ENCODE results near the gene MRPL12. TPM values are rescaled to one million over a fixed set of nuclear protein-coding genes. Genes with fewer than 3 reads are reported as not detected.

The MRPL12 gene
- total and polyA plus RNA-seq, 3 experiments from 2014 or later: 53.6 to 255 (median 246) TPM

DNA sequence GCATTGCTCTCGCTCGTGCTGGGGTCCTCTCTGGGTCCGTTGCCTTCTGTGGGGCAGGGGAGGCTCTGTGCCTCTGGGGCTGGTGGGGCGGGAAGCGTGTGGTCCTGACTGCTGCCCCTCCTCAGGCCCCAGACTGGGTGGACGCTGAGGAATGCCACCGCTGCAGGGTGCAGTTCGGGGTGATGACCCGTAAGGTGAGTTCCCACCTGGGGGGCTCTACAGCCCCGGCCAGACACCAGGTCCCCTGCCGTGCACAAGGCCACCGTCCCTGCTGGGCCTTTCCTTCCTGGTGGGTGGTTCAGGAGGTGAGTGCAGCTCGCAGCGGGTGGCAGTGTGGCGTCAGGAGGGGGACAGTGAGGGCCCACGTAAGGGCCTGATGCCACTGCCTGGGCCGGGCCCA is 12.6 kb upstream of the MRPL12 start:
- H3K4me3 ChIP-seq (ENCODE audit: low read length): no peak overlapping the region
- H3K4me1 Mint-ChIP-seq: peaks cover 3 to 20% (median 8%) of the 10 kb centered on the region in 3 donors
- peaks cover 0 to 87% (median 10%) of the 10 kb centered on the region in 3 donors for H3K36me3 Mint-ChIP-seq
- no peaks in the 10 kb centered on the region for H3K9me3 ChIP-seq (ENCODE audit: low read length)
- no peak overlapping the region for H3K4me3 Mint-ChIP-seq
- H3K4me1 ChIP-seq (ENCODE audit: insufficient read depth, low read length): peaks cover 6% of the 10 kb centered on the region
- no peak for DNase-seq
- H3K36me3 ChIP-seq (ENCODE audit: insufficient read depth, low read length): peaks cover 41% of the 10 kb centered on the region
- no peaks in the 10 kb centered on the region for H3K27me3 ChIP-seq (ENCODE audit: insufficient read depth, low read length, poor library complexity, severe bottlenecking)
- H3K9me3 Mint-ChIP-seq: no peaks in the 10 kb centered on the region
- POLR2A ChIA-PET: no interaction called here
- H3K27me3 Mint-ChIP-seq: no peaks in the 10 kb centered on the region
- CTCF ChIA-PET: no interaction called here
- H3K27ac Mint-ChIP-seq: no peak overlapping the region
- H3K27ac ChIP-seq (ENCODE audit: low read depth, low read length): no peak overlapping the region

DNA sequence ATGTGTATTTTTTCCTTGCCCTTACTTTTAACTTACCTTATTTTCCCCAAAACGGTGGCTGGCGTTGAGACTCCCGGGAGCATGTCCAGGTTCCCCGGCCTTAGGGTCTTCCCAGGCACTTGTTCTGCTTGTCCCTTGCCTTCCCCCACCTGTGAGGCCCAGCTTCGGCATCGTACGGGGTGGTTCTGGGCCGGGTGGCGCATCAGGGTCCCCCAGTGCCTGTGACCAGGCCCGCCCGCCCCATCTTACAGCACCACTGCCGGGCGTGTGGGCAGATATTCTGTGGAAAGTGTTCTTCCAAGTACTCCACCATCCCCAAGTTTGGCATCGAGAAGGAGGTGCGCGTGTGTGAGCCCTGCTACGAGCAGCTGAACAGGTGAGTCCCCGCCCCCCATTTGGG is 12.0 kb upstream of the MRPL12 start:
- Mint-ChIP-seq H3K36me3 (peaks cover 0 to 86% (median 8%) of the 10 kb centered on the region in 3 donors), H3K4me3 (no peak overlapping the region), H3K4me1 (peaks cover 0 to 13% (median 6%) of the 10 kb centered on the region in 3 donors), H3K9me3 (no peaks in the 10 kb centered on the region), H3K27me3 (no peaks in the 10 kb centered on the region), H3K27ac (no peak overlapping the region)
- Histone ChIP-seq H3K27ac (ENCODE audit: low read depth, low read length) (no peak overlapping the region), H3K4me3 (ENCODE audit: low read length) (no peak overlapping the region), H3K27me3 (ENCODE audit: insufficient read depth, low read length, poor library complexity, severe bottlenecking) (no peaks in the 10 kb centered on the region), H3K9me3 (ENCODE audit: low read length) (no peaks in the 10 kb centered on the region), H3K36me3 (ENCODE audit: insufficient read depth, low read length) (peaks cover 41% of the 10 kb centered on the region), H3K4me1 (ENCODE audit: insufficient read depth, low read length) (no peaks in the 10 kb centered on the region)
- ChIA-PET POLR2A (no interaction called here), CTCF (no interaction called here)
- no peak for DNase-seq

DNA sequence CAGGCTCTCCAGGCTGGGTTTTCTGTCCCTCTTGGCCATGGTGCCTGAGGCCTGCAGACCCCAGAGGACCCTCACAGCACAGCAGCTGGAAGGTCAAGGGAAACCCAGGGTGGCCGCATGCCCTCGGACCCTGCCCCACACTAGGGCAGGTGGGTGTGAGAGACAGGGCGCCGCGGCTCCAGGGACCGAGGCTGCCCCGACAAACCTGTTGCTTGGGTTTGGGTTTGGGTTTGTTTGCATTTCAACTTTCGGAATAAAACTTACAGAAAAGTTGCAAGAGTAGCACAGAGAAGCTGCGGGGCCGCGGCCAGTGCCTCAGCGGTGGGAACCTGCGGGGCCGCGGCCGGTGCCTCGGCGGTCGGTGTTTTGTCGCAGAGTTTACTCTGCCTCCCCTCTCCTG is 11.6 kb upstream of the MRPL12 start:
- Mint-ChIP-seq H3K9me3 (no peaks in the 10 kb centered on the region), H3K27ac (peak overlapping the region in 1 of 8 donors; percentile 33), H3K36me3 (peaks cover 0 to 87% (median 6%) of the 10 kb centered on the region in 3 donors), H3K4me1 (peaks cover 0 to 11% (median 3%) of the 10 kb centered on the region in 3 donors), H3K4me3 (peak overlapping the region in 1 of 7 donors; percentile 30), H3K27me3 (no peaks in the 10 kb centered on the region)
- no peak overlapping the region for H3K4me3 ChIP-seq (ENCODE audit: low read length)
- no peaks in the 10 kb centered on the region for H3K27me3 ChIP-seq (ENCODE audit: insufficient read depth, low read length, poor library complexity, severe bottlenecking)
- no peaks in the 10 kb centered on the region for H3K9me3 ChIP-seq (ENCODE audit: low read length)
- no peak overlapping the region for H3K27ac ChIP-seq (ENCODE audit: low read depth, low read length)
- peaks cover 37% of the 10 kb centered on the region for H3K36me3 ChIP-seq (ENCODE audit: insufficient read depth, low read length)
- no peak for DNase-seq
- POLR2A ChIA-PET: no interaction called here
- CTCF ChIA-PET: no interaction called here
- no peaks in the 10 kb centered on the region for H3K4me1 ChIP-seq (ENCODE audit: insufficient read depth, low read length)

DNA sequence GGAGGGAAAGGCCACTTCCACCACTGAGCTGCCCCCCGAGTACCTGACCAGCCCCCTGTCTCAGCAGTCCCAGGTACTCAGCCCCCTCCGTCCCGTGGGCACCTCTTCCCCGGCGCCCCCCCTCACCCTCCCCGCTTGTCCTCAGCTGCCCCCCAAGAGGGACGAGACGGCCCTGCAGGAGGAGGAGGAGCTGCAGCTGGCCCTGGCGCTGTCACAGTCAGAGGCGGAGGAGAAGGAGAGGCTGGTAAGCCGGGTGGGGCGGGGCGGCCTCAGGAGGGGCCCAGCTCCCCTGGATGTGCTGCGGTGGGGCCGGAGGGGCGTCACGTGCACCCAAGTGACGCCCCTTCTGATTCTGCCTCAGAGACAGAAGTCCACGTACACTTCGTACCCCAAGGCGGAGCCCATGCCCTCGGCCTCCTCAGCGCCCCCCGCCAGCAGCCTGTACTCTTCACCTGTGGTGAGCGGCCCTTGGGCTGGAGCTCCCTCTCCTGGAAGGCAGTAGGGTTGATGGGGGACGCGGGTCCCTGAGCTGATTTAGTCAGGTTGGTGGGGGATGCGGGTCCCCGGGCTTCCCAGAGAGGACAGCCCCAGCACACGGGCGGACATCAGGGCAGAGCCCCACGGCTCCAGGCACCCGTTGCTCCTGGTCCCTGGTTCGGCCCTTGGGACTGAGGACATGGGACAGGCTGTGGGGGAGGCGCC is 9.5 kb upstream of the MRPL12 start:
- CTCF ChIA-PET: interaction anchor here (0.9 to 1.6 kb wide), 2 partner anchors 10 to 1084 kb away, joined by 3 to 4 read pairs; partner anchors contain the start of genes ARL16 and HGS
- no peak overlapping the region for H3K27ac ChIP-seq (ENCODE audit: low read depth, low read length)
- H3K4me3 ChIP-seq (ENCODE audit: low read length): no peak overlapping the region
- Mint-ChIP-seq H3K27me3 (no peaks in the 10 kb centered on the region), H3K4me1 (peaks cover 0 to 8% (median 4%) of the 10 kb centered on the region in 3 donors), H3K4me3 (no peak overlapping the region), H3K27ac (no peak overlapping the region), H3K36me3 (peaks cover 0 to 92% (median 5%) of the 10 kb centered on the region in 3 donors), H3K9me3 (no peaks in the 10 kb centered on the region)
- POLR2A ChIA-PET: no interaction called here
- peaks cover 33% of the 10 kb centered on the region for H3K36me3 ChIP-seq (ENCODE audit: insufficient read depth, low read length)
- no peaks in the 10 kb centered on the region for H3K9me3 ChIP-seq (ENCODE audit: low read length)
- H3K27me3 ChIP-seq (ENCODE audit: insufficient read depth, low read length, poor library complexity, severe bottlenecking): no peaks in the 10 kb centered on the region
- no peaks in the 10 kb centered on the region for H3K4me1 ChIP-seq (ENCODE audit: insufficient read depth, low read length)
- DNase-seq: no peak

DNA sequence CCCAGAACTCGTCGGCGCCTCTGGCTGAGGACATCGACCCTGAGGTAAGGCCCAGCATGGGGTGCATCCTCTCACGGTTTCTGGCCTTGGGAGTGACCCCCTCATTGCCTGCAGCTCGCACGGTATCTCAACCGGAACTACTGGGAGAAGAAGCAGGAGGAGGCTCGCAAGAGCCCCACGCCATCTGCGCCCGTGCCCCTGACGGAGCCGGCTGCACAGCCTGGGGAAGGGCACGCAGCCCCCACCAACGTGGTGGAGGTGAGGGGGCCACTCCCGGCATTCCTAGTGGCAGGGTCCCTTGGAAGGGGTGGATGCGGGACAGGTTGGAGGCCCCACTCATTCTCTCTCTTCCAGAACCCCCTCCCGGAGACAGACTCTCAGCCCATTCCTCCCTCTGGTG is 8.4 kb upstream of the MRPL12 start:
- H3K36me3 ChIP-seq (ENCODE audit: insufficient read depth, low read length): peaks cover 31% of the 10 kb centered on the region
- no peak overlapping the region for H3K4me3 Mint-ChIP-seq
- H3K36me3 Mint-ChIP-seq: peaks cover 0 to 86% (median 0%) of the 10 kb centered on the region in 3 donors
- no peaks in the 10 kb centered on the region for H3K4me1 ChIP-seq (ENCODE audit: insufficient read depth, low read length)
- no peaks in the 10 kb centered on the region for H3K27me3 ChIP-seq (ENCODE audit: insufficient read depth, low read length, poor library complexity, severe bottlenecking)
- H3K27ac ChIP-seq (ENCODE audit: low read depth, low read length): no peak overlapping the region
- ChIA-PET POLR2A (no interaction called here), CTCF (no interaction called here)
- no peak overlapping the region for H3K4me3 ChIP-seq (ENCODE audit: low read length)
- peaks cover 0 to 3% (median 3%) of the 10 kb centered on the region in 3 donors for H3K4me1 Mint-ChIP-seq
- no peaks in the 10 kb centered on the region for H3K9me3 ChIP-seq (ENCODE audit: low read length)
- no peaks in the 10 kb centered on the region for H3K27me3 Mint-ChIP-seq
- no peak for DNase-seq
- H3K9me3 Mint-ChIP-seq: no peaks in the 10 kb centered on the region
- no peak overlapping the region for H3K27ac Mint-ChIP-seq

DNA sequence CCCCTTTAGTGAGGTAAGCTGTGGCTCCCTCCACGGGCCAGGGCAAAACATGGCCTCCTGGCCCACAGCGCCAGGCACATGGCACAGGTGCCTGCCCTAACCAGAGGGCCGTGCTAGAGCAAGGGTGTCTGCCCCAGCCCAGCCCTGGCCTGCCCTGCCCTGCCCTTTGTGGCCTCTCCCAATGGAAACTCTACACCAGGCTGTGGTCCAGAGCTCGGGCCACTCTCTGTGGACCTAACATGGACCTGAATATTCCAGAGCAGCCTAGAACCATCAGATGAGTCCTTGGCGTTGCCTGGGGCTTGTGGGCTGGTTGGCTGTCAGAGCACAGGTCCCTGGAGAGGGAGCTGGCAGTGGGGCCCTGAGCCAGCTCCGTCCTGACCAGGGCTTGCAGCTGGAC is 8.0 kb upstream of the MRPL12 start:
- CTCF ChIA-PET: no interaction called here
- Mint-ChIP-seq H3K27ac (no peak overlapping the region), H3K9me3 (no peaks in the 10 kb centered on the region), H3K4me3 (no peak overlapping the region), H3K27me3 (no peaks in the 10 kb centered on the region), H3K4me1 (peaks cover 0 to 3% (median 3%) of the 10 kb centered on the region in 3 donors), H3K36me3 (peaks cover 0 to 82% (median 0%) of the 10 kb centered on the region in 3 donors)
- peaks cover 31% of the 10 kb centered on the region for H3K36me3 ChIP-seq (ENCODE audit: insufficient read depth, low read length)
- no peak for DNase-seq
- POLR2A ChIA-PET: interaction anchor here (1.3 kb wide), 1 partner anchor 12 kb away, joined by 4 read pairs; the partner anchor contains the start of gene ARL16
- H3K4me1 ChIP-seq (ENCODE audit: insufficient read depth, low read length): no peaks in the 10 kb centered on the region
- H3K4me3 ChIP-seq (ENCODE audit: low read length): no peak overlapping the region
- H3K27ac ChIP-seq (ENCODE audit: low read depth, low read length): no peak overlapping the region
- no peaks in the 10 kb centered on the region for H3K27me3 ChIP-seq (ENCODE audit: insufficient read depth, low read length, poor library complexity, severe bottlenecking)
- H3K9me3 ChIP-seq (ENCODE audit: low read length): no peaks in the 10 kb centered on the region

DNA sequence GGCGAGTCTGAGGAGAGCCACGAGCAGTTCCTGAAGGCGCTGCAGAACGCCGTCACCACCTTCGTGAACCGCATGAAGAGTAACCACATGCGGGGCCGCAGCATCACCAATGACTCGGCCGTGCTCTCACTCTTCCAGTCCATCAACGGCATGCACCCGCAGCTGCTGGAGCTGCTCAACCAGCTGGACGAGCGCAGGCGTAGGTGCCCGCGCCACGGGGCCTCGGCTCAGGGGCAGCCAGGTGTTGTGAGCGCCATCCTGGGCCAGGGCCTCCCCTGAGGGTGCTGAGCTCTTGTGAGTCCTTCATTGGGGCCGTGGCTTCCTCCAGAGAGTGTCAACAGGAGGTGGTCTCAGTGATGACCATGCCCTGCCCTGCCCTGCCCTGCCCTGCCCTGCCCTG is 7.4 kb upstream of the MRPL12 start:
- CTCF ChIA-PET: no interaction called here
- no peak for DNase-seq
- Histone ChIP-seq H3K27ac (ENCODE audit: low read depth, low read length) (no peak overlapping the region), H3K4me3 (ENCODE audit: low read length) (no peak overlapping the region), H3K27me3 (ENCODE audit: insufficient read depth, low read length, poor library complexity, severe bottlenecking) (no peaks in the 10 kb centered on the region), H3K4me1 (ENCODE audit: insufficient read depth, low read length) (peaks cover 2% of the 10 kb centered on the region), H3K36me3 (ENCODE audit: insufficient read depth, low read length) (peaks cover 31% of the 10 kb centered on the region), H3K9me3 (ENCODE audit: low read length) (no peaks in the 10 kb centered on the region)
- H3K9me3 Mint-ChIP-seq: no peaks in the 10 kb centered on the region
- peaks cover 0 to 80% (median 0%) of the 10 kb centered on the region in 3 donors for H3K36me3 Mint-ChIP-seq
- no peak overlapping the region for H3K4me3 Mint-ChIP-seq
- peaks cover 0 to 5% (median 4%) of the 10 kb centered on the region in 3 donors for H3K4me1 Mint-ChIP-seq
- no peaks in the 10 kb centered on the region for H3K27me3 Mint-ChIP-seq
- POLR2A ChIA-PET: interaction anchor here (1.3 kb wide), 1 partner anchor 13 kb away, joined by 4 read pairs; the partner anchor contains the start of gene ARL16
- no peak overlapping the region for H3K27ac Mint-ChIP-seq

DNA sequence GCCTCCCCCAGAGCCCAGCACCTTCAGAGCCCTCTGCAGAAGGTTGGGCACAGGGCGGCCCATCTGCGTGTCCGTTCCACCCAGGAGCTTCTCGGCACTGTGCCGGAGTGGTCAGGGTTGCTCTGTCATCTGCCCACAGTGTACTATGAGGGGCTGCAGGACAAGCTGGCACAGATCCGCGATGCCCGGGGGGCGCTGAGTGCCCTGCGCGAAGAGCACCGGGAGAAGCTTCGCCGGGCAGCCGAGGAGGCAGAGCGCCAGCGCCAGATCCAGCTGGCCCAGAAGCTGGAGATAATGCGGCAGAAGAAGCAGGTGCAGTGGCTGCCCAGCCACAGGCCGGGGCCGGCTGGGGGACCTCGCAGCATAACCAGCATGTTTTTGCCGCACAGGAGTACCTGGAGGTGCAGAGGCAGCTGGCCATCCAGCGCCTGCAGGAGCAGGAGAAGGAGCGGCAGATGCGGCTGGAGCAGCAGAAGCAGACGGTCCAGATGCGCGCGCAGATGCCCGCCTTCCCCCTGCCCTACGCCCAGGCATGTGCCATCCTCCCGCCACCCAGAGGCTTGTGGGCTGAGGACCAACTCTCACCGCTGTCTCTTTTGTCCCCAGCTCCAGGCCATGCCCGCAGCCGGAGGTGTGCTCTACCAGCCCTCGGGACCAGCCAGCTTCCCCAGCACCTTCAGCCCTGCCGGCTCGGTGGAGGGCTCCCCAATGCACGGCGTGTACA is 6.8 kb upstream of the MRPL12 start:
- DNase-seq: no peak
- ChIA-PET CTCF (no interaction called here), POLR2A (interaction anchor here (1.3 kb wide), 1 partner anchor 13 kb away, joined by 4 read pairs; the partner anchor contains the start of gene ARL16)
- Mint-ChIP-seq H3K4me1 (peaks cover 0 to 11% (median 6%) of the 10 kb centered on the region in 3 donors), H3K27me3 (no peaks in the 10 kb centered on the region), H3K36me3 (peaks cover 0 to 80% (median 0%) of the 10 kb centered on the region in 3 donors), H3K4me3 (no peak overlapping the region), H3K27ac (peak overlapping the region in 1 of 8 donors; percentile 21), H3K9me3 (no peaks in the 10 kb centered on the region)
- no peaks in the 10 kb centered on the region for H3K27me3 ChIP-seq (ENCODE audit: insufficient read depth, low read length, poor library complexity, severe bottlenecking)
- H3K9me3 ChIP-seq (ENCODE audit: low read length): no peaks in the 10 kb centered on the region
- H3K36me3 ChIP-seq (ENCODE audit: insufficient read depth, low read length): peaks cover 31% of the 10 kb centered on the region
- no peak overlapping the region for H3K27ac ChIP-seq (ENCODE audit: low read depth, low read length)
- no peak overlapping the region for H3K4me3 ChIP-seq (ENCODE audit: low read length)
- peaks cover 8% of the 10 kb centered on the region for H3K4me1 ChIP-seq (ENCODE audit: insufficient read depth, low read length)
